Endothelial cell (in vitro differentiated cells): Measurements from ENCODE around the gene VPS39. TPM values are rescaled to one million over a fixed set of nuclear protein-coding genes. Genes with fewer than 3 reads are reported as not detected.
A peak's percentile ranks its signal among the peaks of the same experiment; 100 is the strongest.

ENCODE experiments used
- DNase-seq: peaks from one replicate; pipeline ENCODE4 v3.0.0; 2021; ENCODE audit warnings: low spot score
- H3K27ac Mint-ChIP-seq: one replicate; pipeline ENCODE4 v1.8.0; 2021; ENCODE audit warnings: mixed read lengths, inconsistent platforms; ENCODE audit not compliant: unreplicated experiment
- H3K27me3 Mint-ChIP-seq: one replicate; pipeline ENCODE4 v1.8.0; 2021; ENCODE audit warnings: mild to moderate bottlenecking, moderate library complexity, mixed read lengths, inconsistent platforms; ENCODE audit not compliant: unreplicated experiment
- H3K36me3 Mint-ChIP-seq: one replicate; pipeline ENCODE4 v1.8.0; 2021; ENCODE audit warnings: mild to moderate bottlenecking, low read depth, mixed read lengths, inconsistent platforms; ENCODE audit not compliant: unreplicated experiment
- H3K4me1 Mint-ChIP-seq: one replicate; pipeline ENCODE4 v1.8.0; 2021; ENCODE audit warnings: mild to moderate bottlenecking, mixed read lengths, inconsistent platforms; ENCODE audit not compliant: unreplicated experiment
- H3K4me3 Mint-ChIP-seq: one replicate; pipeline ENCODE4 v1.8.0; 2021; ENCODE audit warnings: mild to moderate bottlenecking, mixed read lengths, inconsistent platforms; ENCODE audit not compliant: unreplicated experiment
- H3K9me3 Mint-ChIP-seq: one replicate; pipeline ENCODE4 v1.8.0; 2021; ENCODE audit warnings: mixed read lengths, inconsistent platforms; ENCODE audit not compliant: unreplicated experiment
- total RNA-seq: library from RNA; stranded (reverse); fragmentation: NEBNext Ultra II Directional; extraction: Animal tissue kit (Norgen Biotek cat#: 25700); gene quantifications from one replicate; pipeline ENCODE4 v1.2.1, GENCODE V29; 2021; ENCODE audit not compliant: unreplicated experiment
- TF ChIP-seq, protein P1 (sequence below): fragments of 200-600 bp; sonication (generic); IDR thresholded peaks from one replicate; pipeline ENCODE4 v1.5.0; 2021; ENCODE audit warnings: antibody characterized with exemption; ENCODE audit not compliant: unreplicated experiment

Gene VPS39
- total RNA-seq, 1 donor from 2014 or later = 66.2 TPM

DNA sequence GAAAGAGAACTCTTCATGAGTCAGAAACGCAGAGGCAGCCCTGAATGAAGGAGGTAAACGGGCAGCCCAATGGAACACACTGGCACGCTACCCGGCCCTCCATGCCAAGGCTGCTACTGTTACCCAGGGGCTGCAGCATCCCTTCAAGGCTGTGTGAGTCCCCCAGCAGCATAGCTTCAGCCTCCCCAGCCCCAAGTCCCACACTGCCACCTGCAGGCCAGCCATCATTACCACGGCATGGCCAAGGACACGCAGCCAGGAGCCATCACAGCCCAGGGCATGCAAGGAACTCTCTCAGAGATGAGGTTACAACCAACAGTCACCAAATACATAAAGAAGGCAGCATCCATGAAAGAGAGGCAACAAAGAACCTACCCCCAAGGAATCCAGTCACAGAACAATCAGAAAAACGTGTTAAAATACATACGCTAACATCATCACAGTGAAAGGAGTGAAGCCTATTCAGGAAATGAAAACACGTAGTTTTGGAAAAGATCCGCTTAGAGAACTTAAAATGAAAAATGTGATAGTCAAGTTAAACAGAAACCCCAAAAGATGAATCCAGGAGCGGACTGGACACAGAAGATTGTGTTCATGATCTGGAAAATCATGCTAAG, 74.1 kb downstream of the VPS39 start:
- TF ChIP-seq, protein P1, sequence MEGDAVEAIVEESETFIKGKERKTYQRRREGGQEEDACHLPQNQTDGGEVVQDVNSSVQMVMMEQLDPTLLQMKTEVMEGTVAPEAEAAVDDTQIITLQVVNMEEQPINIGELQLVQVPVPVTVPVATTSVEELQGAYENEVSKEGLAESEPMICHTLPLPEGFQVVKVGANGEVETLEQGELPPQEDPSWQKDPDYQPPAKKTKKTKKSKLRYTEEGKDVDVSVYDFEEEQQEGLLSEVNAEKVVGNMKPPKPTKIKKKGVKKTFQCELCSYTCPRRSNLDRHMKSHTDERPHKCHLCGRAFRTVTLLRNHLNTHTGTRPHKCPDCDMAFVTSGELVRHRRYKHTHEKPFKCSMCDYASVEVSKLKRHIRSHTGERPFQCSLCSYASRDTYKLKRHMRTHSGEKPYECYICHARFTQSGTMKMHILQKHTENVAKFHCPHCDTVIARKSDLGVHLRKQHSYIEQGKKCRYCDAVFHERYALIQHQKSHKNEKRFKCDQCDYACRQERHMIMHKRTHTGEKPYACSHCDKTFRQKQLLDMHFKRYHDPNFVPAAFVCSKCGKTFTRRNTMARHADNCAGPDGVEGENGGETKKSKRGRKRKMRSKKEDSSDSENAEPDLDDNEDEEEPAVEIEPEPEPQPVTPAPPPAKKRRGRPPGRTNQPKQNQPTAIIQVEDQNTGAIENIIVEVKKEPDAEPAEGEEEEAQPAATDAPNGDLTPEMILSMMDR = peak; percentile 62
- Mint-ChIP-seq H3K36me3 (no peaks in the 10 kb centered on the region), H3K27ac (no peak overlapping the region), H3K27me3 (peaks cover 2% of the 10 kb centered on the region), H3K4me3 (no peak overlapping the region), H3K4me1 (peaks cover 20% of the 10 kb centered on the region), H3K9me3 (no peaks in the 10 kb centered on the region)
- peak; percentile 86 for DNase-seq

DNA sequence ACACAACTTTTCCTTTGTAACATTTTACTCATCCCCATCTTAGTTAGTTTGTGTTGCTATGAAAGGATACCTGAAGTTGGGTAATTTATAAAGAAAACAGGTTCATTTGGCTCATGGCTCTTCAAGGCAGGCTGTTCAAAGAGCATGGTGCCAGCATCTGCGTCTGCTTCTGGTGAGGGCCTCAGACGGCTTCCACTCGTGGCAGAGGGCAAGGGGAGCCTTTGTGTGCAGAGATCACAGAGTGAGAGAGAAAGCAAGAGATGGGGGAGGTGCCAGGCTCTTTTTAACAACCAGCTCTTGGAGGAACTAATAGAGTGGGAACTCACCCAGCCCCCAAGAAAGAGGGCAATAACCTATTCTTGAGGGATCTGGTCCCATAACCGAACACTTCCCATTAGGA, 74.7 kb downstream of the VPS39 start:
- Mint-ChIP-seq H3K4me1 (peaks cover 20% of the 10 kb centered on the region), H3K27me3 (peaks cover 2% of the 10 kb centered on the region), H3K4me3 (no peak overlapping the region), H3K27ac (no peak overlapping the region), H3K36me3 (no peaks in the 10 kb centered on the region), H3K9me3 (no peaks in the 10 kb centered on the region)
- no peak for DNase-seq
- TF ChIP-seq, protein P1 = no peak

DNA sequence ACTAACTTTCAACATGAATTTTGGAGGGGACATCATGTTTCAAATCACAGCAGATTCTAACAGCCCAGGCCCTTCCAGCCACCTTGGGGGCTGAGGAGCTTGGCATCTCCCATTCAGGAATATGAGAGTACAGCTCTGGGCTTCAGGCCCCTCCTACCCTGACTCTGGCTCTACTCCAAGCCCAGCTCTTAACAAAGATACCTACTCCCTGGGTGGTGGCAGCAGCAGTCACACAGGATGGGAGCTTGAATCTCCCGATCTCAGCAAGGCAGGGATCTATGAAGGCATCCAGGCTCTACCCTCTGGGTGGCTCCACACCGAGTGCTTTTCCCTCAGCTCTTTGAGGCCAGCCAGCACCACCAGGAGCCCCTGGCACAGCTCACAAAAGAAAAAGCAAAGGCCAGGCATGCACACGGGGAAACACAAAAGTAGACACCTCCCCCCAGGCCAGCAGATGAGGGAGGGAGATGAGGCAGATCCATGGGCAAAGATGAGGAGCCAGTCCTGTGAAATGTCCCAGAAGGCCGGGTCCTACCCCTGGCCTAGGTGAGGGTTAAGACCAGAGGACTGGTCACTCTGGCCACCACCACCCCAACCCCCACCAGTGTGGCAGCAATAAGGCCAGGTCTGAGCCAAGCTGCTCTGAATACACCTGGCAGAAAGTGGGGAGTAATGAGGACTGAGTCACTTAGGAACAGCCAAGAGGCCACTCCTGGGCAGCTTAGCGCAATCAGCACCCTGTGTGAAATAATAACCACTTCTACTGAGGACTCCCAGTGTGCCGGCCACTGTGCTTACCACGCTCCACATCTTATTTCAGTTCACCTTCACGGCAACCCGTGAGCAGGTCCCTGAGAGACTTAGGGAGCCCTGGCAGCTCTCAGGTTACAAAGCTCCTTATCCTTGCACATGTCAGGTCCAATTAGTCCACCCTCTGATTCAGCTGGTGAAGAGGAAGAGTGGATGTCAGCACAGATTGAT, 76.0 kb downstream of the VPS39 start:
- TF ChIP-seq, protein P1 = no peak
- Mint-ChIP-seq H3K4me1 (peaks cover 20% of the 10 kb centered on the region), H3K4me3 (no peak overlapping the region), H3K36me3 (no peaks in the 10 kb centered on the region), H3K27ac (no peak overlapping the region), H3K9me3 (no peaks in the 10 kb centered on the region), H3K27me3 (peaks cover 2% of the 10 kb centered on the region)
- DNase-seq = no peak

DNA sequence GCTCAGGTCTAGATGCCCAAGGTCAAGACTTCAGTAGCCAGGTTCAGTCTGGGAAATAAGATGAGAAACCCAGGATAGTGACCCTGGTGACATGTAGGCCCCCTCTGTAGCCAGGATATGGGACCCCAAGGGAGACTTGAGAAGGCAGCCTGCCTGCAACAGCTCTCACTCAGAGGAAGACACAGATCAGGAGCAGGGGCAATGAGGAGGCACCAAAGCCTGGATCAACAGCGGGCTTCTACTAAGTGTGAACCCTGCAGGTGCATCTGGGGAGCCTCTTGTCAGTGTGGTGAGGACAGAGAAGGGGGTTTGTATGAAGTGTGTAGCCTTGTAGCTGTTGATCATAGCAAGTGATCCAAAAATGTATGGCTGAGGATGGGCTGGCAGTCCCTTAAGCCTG, 77.1 kb downstream of the VPS39 start:
- peaks cover 10% of the 10 kb centered on the region for H3K4me1 Mint-ChIP-seq
- TF ChIP-seq, protein P1 = no peak
- H3K36me3 Mint-ChIP-seq = no peaks in the 10 kb centered on the region
- H3K9me3 Mint-ChIP-seq = no peaks in the 10 kb centered on the region
- H3K27ac Mint-ChIP-seq = no peak overlapping the region
- H3K27me3 Mint-ChIP-seq = peaks cover 2% of the 10 kb centered on the region
- no peak overlapping the region for H3K4me3 Mint-ChIP-seq
- no peak for DNase-seq
